Endothelial cell of umbilical vein (primary cell): Measurements from ENCODE around the gene VCL. TPM values are rescaled to one million over a fixed set of nuclear protein-coding genes. Genes with fewer than 3 reads are reported as not detected.
"Not testable (repeated sequence)": the region's sequence is repeated elsewhere in the genome, so short reads cannot be mapped to it uniquely, and the experiment has no call there.

ENCODE experiments used
- BruUV-seq: library from RNA; stranded (reverse); fragments of 400-500 nt; replicated peaks from 2 replicates; lab custom pipeline; 2021; lab: Mats Ljungman, UMichigan
- CTCF ChIA-PET: fragments of 300-600, 350-600 bp; sonication (Branson Sonifier 250); formaldehyde crosslinking; loops from one replicate; lab custom pipeline; 2021; ENCODE audit warnings: antibody characterized with exemption, inconsistent platforms; lab: Charles Lee
- POLR2A ChIA-PET: fragments of 300-600, 350-600 bp; sonication (Branson Sonifier 250); formaldehyde crosslinking; loops from one replicate; lab custom pipeline; 2021; ENCODE audit warnings: antibody characterized with exemption, inconsistent platforms; lab: Charles Lee
- DNase-seq: peaks from one replicate; pipeline ENCODE4 v3.0.0-alpha.2; 2011; ENCODE audit warnings: low read depth, low spot score
- FAIRE-seq: peaks from 2 replicates; lab custom pipeline; 2011; peaks lifted over from hg19 to GRCh38; lab: Jason Lieb, UNC
- H2AFZ ChIP-seq: 2 replicates; pipeline ENCODE4 v1.6.0; 2012; ENCODE audit warnings: low read depth, low read length, control low read depth, inconsistent platforms
- H3K27ac ChIP-seq: 2 replicates; pipeline ENCODE4 v1.5.1; 2011; ENCODE audit warnings: low read depth, mild to moderate bottlenecking, control low read depth, low read length, moderate library complexity; ENCODE audit not compliant: insufficient read depth
- H3K27me3 ChIP-seq, 2 experiments: 2 replicates each; pipeline versions ENCODE4 v1.6.0 to v1.6.1; 2011; ENCODE audit warnings: low read length in 2 of 2, mixed read lengths in 1 of 2; ENCODE audit not compliant: control insufficient read depth in 2 of 2, insufficient read depth in 2 of 2
- H3K36me3 ChIP-seq, 2 experiments: 2 replicates in 1 of 2; 3 replicates in 1 of 2; pipeline ENCODE4 v1.5.1; 2011; ENCODE audit warnings: low read length in 2 of 2, mild to moderate bottlenecking in 1 of 2, moderate library complexity in 1 of 2; ENCODE audit not compliant: control insufficient read depth in 2 of 2, insufficient read depth in 2 of 2; ENCODE audit errors: extremely low read depth in 1 of 2
- H3K4me1 ChIP-seq: 3 replicates; pipeline ENCODE4 v1.5.1; 2011; ENCODE audit warnings: mild to moderate bottlenecking, low read length; ENCODE audit not compliant: control insufficient read depth, insufficient read depth; ENCODE audit errors: extremely low read depth
- H3K4me2 ChIP-seq: 2 replicates; pipeline ENCODE4 v1.6.1; 2011; ENCODE audit warnings: low read length, control low read depth, mixed read lengths; ENCODE audit not compliant: insufficient read depth
- H3K4me3 ChIP-seq, 3 experiments: fragments of 200-600 bp in 1 of 3; sonication (generic), shearing (Covaris generic) in 1 of 3; replicated peaks in 1 of 3; 2 replicates each; pipeline ENCODE4 v1.5.1; 2011 to 2016; ENCODE audit warnings: control low read depth in 3 of 3, low read length in 3 of 3, mild to moderate bottlenecking in 2 of 3, inconsistent platforms in 1 of 3, low read depth in 1 of 3, moderate library complexity in 1 of 3; ENCODE audit not compliant: insufficient read depth in 1 of 3
- H3K79me2 ChIP-seq: 2 replicates; pipeline ENCODE4 v1.6.0; 2012; ENCODE audit warnings: low read length, inconsistent platforms; ENCODE audit not compliant: control insufficient read depth, insufficient read depth
- H3K9ac ChIP-seq: replicated peaks from 2 replicates; pipeline ENCODE3; 2011; ENCODE audit warnings: low read length, control low read depth; ENCODE audit not compliant: insufficient read depth; ENCODE audit errors: extremely low read depth
- H3K9me1 ChIP-seq: replicated peaks from 3 replicates; pipeline ENCODE4 v1.6.0; 2011; ENCODE audit warnings: mild to moderate bottlenecking, low read length; ENCODE audit not compliant: control insufficient read depth, insufficient read depth; ENCODE audit errors: extremely low read depth
- H3K9me3 ChIP-seq: replicated peaks from 2 replicates; pipeline ENCODE4 v1.5.1; 2012; ENCODE audit warnings: low read length, inconsistent platforms; ENCODE audit not compliant: control insufficient read depth, insufficient read depth
- H4K20me1 ChIP-seq: replicated peaks from 2 replicates; pipeline ENCODE3; 2011; ENCODE audit warnings: mild to moderate bottlenecking, low read length; ENCODE audit not compliant: control insufficient read depth, insufficient read depth; ENCODE audit errors: extremely low read depth
- CTCF ChIP-seq, 2 donors: IDR thresholded peaks; 1 replicate in 1 of 2; 2 replicates in 1 of 2; pipeline ENCODE4 v1.5.1; 2011; ENCODE audit warnings: low read length in 2 of 2, mild to moderate bottlenecking in 2 of 2, moderate library complexity in 2 of 2, control low read depth in 1 of 2, inconsistent platforms in 1 of 2, low read depth in 1 of 2; ENCODE audit not compliant: insufficient read depth in 1 of 2; ENCODE audit errors: extremely low read depth in 1 of 2
- EZH2 ChIP-seq: IDR thresholded peaks from 2 replicates; pipeline ENCODE4 v1.6.1; 2012; ENCODE audit warnings: borderline replicate concordance, low read depth, mild to moderate bottlenecking, moderate library complexity, low read length, inconsistent platforms; ENCODE audit not compliant: severe bottlenecking
- FOS ChIP-seq: IDR thresholded peaks from 2 replicates; pipeline ENCODE4 v1.6.1; 2011; ENCODE audit warnings: mild to moderate bottlenecking, low read length, moderate library complexity, borderline replicate concordance; ENCODE audit not compliant: insufficient read depth
- GATA2 ChIP-seq: IDR thresholded peaks from 2 replicates; pipeline ENCODE4 v1.7.0; 2011; ENCODE audit warnings: low read depth, mild to moderate bottlenecking, moderate library complexity, mixed read lengths, low read length; ENCODE audit not compliant: insufficient read length, insufficient read depth
- JUN ChIP-seq: IDR thresholded peaks from 2 replicates; pipeline ENCODE4 v1.6.1; 2011; ENCODE audit warnings: borderline replicate concordance, low read depth; ENCODE audit not compliant: insufficient read length, insufficient read depth
- MAX ChIP-seq: IDR thresholded peaks from 2 replicates; pipeline ENCODE4 v1.6.1; 2011; ENCODE audit not compliant: insufficient read depth, insufficient read length
- MYC ChIP-seq: IDR thresholded peaks from one replicate; pipeline ENCODE4 v1.6.1; 2011; ENCODE audit warnings: mild to moderate bottlenecking, low read depth, low read length
- POLR2A ChIP-seq: IDR thresholded peaks from 2 replicates; pipeline ENCODE4 v1.6.1; 2012; ENCODE audit warnings: low read depth, mild to moderate bottlenecking, control low read depth, low read length
- POLR2AphosphoS5 ChIP-seq: IDR thresholded peaks from 2 replicates; pipeline ENCODE4 v1.6.1; 2012; ENCODE audit warnings: low read depth, mild to moderate bottlenecking, control low read depth, low read length, moderate library complexity; ENCODE audit not compliant: insufficient read depth
- dilution Hi-C: fragments of 300-500 bp; cut with MboI; formaldehyde crosslinking; loops from one replicate; pipeline ENCODE4 v1.15.0; 2019; ENCODE audit warnings: low sequenced_read_pairs; ENCODE audit not compliant: extremely low pct_ligation_motif_present
- intact Hi-C: fragments of 100-400 bp; cut with micrococcal nuclease; formaldehyde crosslinking; loops from one replicate; pipeline ENCODE4 v1.10.0; 2022
- polyA plus RNA-seq, 4 experiments: library from polyadenylated mRNA; depleted of rRNA in 3 of 4; stranded (reverse) in 3 of 4; unstranded in 1 of 4; fragments of >200 nt; gene quantifications; 2 replicates each; pipeline versions ENCODE4 v1.2.1 to v1.2.3, GENCODE V29; 2011 to 2012; ENCODE audit warnings: missing spikeins in 1 of 4
- total RNA-seq: library from RNA; stranded (reverse); gene quantifications from 2 replicates; pipeline ENCODE4 v1.2.3, GENCODE V29; 2021

VCL gene
- total and polyA plus RNA-seq, 2 donors (not counting 3 experiments of a cell fraction or from before 2014, with no cell fraction given), result 95.4 to 231 TPM

- H3K4me3 ChIP-seq, result no peak overlapping the region
- no peak for FAIRE-seq
- H3K9me1 ChIP-seq, result no peaks in the 10 kb centered on the region
- no peak for DNase-seq
- H2AFZ ChIP-seq, result no peak overlapping the region
- no peak overlapping the region for H3K4me2 ChIP-seq
- H3K4me1 ChIP-seq, result peaks cover 3% of the 10 kb centered on the region
- peaks cover 0 to 2% of the 10 kb centered on the region in 2 experiments for H3K36me3 ChIP-seq
- ChIA-PET POLR2A (interaction anchor here (0.6 kb wide), 1 partner anchor 32 kb away, joined by 7 read pairs; no protein-coding TSS in a partner anchor), CTCF (interaction anchor here (0.9 to 3.3 kb wide), 4 partner anchors 18 to 144 kb away, joined by 3 to 13 read pairs (median 4); no protein-coding TSS in a partner anchor)
- H3K27me3 ChIP-seq, result no peaks in the 10 kb centered on the region
- TF ChIP-seq POLR2AphosphoS5 (no peak), CTCF (IDR thresholded peaks at IDR 0.05; ENCODE audit: extremely low read depth in 1 of 2, insufficient read depth in 1 of 2, low read depth in 1 of 2, low read length in 2 of 2) (no peak), MYC (no peak), FOS (no peak), POLR2A (no peak), MAX (no peak), GATA2 (no peak), EZH2 (no peak), JUN (no peak)
- H3K27ac ChIP-seq, result no peak overlapping the region
- H4K20me1 ChIP-seq, result no peaks in the 10 kb centered on the region
- dilution Hi-C loops (no loop called here), intact Hi-C loops (no loop called here)
- BruUV-seq, result no TSS peak
- H3K79me2 ChIP-seq, result peaks cover 84% of the 10 kb centered on the region
- no peaks in the 10 kb centered on the region for H3K9me3 ChIP-seq
- H3K9ac ChIP-seq, result no peak overlapping the region
Measured at GRCh38 chr10:74029943-74030342, 32.0 kb downstream of the VCL start.

- H3K9ac ChIP-seq, H3K4me2 ChIP-seq, H3K27ac ChIP-seq, H3K4me1 ChIP-seq, dilution Hi-C loops, H2AFZ ChIP-seq, H4K20me1 ChIP-seq, intact Hi-C loops, BruUV-seq, H3K27me3 ChIP-seq, H3K9me3 ChIP-seq, H3K4me3 ChIP-seq, H3K9me1 ChIP-seq, H3K36me3 ChIP-seq, FAIRE-seq, DNase-seq: not testable (repeated sequence)
- CTCF ChIA-PET, result interaction anchor here (0.7 to 3.3 kb wide), 8 partner anchors 9 to 146 kb away, joined by 3 to 13 read pairs (median 6); no protein-coding TSS in a partner anchor
- peaks cover 69% of the 10 kb centered on the region for H3K79me2 ChIP-seq
- POLR2A ChIA-PET, result interaction anchor here (0.7 to 1.4 kb wide), 2 partner anchors 32 to 33 kb away, joined by 4 read pairs; no protein-coding TSS in a partner anchor
Measured at GRCh38 chr10:74032208-74032607, 34.3 kb downstream of the VCL start.
